WERI-Rb-1 (cell line): Measurements from ENCODE around the gene ANKRD44.

Experiments
- DNase-seq: peaks from one replicate; pipeline ENCODE4 v3.0.0-alpha.2; 2020
- H3K27ac ChIP-seq: fragments of 250-450 bp; sonication (Bioruptor Pico); 2 replicates; pipeline ENCODE4 v1.5.1; 2020; ENCODE audit warnings: mild to moderate bottlenecking, moderate library complexity
- H3K27me3 ChIP-seq: fragments of 250-450 bp; sonication (Bioruptor Pico); 2 replicates; pipeline ENCODE4 v1.5.1; 2021; ENCODE audit warnings: mild to moderate bottlenecking, low read depth, moderate library complexity; ENCODE audit not compliant: insufficient read depth, severe bottlenecking
- H3K36me3 ChIP-seq: fragments of 250-450 bp; sonication (Bioruptor Pico); 2 replicates; pipeline ENCODE4 v1.5.1; 2020; ENCODE audit warnings: mild to moderate bottlenecking, moderate library complexity
- H3K4me3 ChIP-seq: 2 replicates; pipeline ENCODE4 v1.5.1; 2011; ENCODE audit warnings: low read depth, mild to moderate bottlenecking, control low read depth, low read length
- H3K9me3 ChIP-seq: fragments of 250-450 bp; sonication (Bioruptor Pico); 2 replicates; pipeline ENCODE4 v1.5.1; 2021; ENCODE audit warnings: mild to moderate bottlenecking, moderate library complexity; ENCODE audit not compliant: severe bottlenecking
- CTCF ChIP-seq: IDR thresholded peaks from 2 replicates; pipeline ENCODE4 v1.5.1; 2011; ENCODE audit warnings: low read depth, mild to moderate bottlenecking, control low read depth, inconsistent platforms, low read length

ANKRD44 gene

GRCh38 chr2:196995757-196996314 is 314.7 kb downstream of the ANKRD44 start:
- no peak for TF ChIP-seq CTCF
- Histone ChIP-seq H3K9me3 (no peaks in the 10 kb centered on the region), H3K36me3 (no peaks in the 10 kb centered on the region), H3K27ac (no peak overlapping the region), H3K4me3 (no peak overlapping the region), H3K27me3 (no peaks in the 10 kb centered on the region)
- DNase-seq: no peak

- no peak overlapping the region for H3K4me3 ChIP-seq
- H3K36me3 ChIP-seq: no peaks in the 10 kb centered on the region
- no peak overlapping the region for H3K27ac ChIP-seq
- TF ChIP-seq CTCF: no peak
- H3K9me3 ChIP-seq: no peaks in the 10 kb centered on the region
- no peaks in the 10 kb centered on the region for H3K27me3 ChIP-seq
- DNase-seq: no peak
Observed at GRCh38 chr2:196994764-196995163, 315.8 kb downstream of the ANKRD44 start.

GRCh38 chr2:196993617-196994016 is 317.0 kb downstream of the ANKRD44 start:
- no peak for TF ChIP-seq CTCF
- Histone ChIP-seq H3K27ac (no peak overlapping the region), H3K9me3 (no peaks in the 10 kb centered on the region), H3K27me3 (no peaks in the 10 kb centered on the region), H3K4me3 (no peak overlapping the region), H3K36me3 (no peaks in the 10 kb centered on the region)
- no peak for DNase-seq

- H3K9me3 ChIP-seq: no peaks in the 10 kb centered on the region
- H3K27ac ChIP-seq: no peak overlapping the region
- no peak for TF ChIP-seq CTCF
- DNase-seq: no peak
- no peak overlapping the region for H3K4me3 ChIP-seq
- no peaks in the 10 kb centered on the region for H3K36me3 ChIP-seq
- no peaks in the 10 kb centered on the region for H3K27me3 ChIP-seq
Observed at GRCh38 chr2:196992466-196992865, 318.1 kb downstream of the ANKRD44 start.

GRCh38 chr2:196990788-196991461 is 319.7 kb downstream of the ANKRD44 start:
- Histone ChIP-seq H3K27ac (no peak overlapping the region), H3K27me3 (no peaks in the 10 kb centered on the region), H3K36me3 (no peaks in the 10 kb centered on the region), H3K9me3 (no peaks in the 10 kb centered on the region), H3K4me3 (no peak overlapping the region)
- no peak for DNase-seq
- no peak for TF ChIP-seq CTCF

GRCh38 chr2:196990092-196990491 is 320.5 kb downstream of the ANKRD44 start:
- no peak overlapping the region for H3K4me3 ChIP-seq
- H3K36me3 ChIP-seq: no peaks in the 10 kb centered on the region
- no peak overlapping the region for H3K27ac ChIP-seq
- no peak for TF ChIP-seq CTCF
- no peaks in the 10 kb centered on the region for H3K27me3 ChIP-seq
- no peaks in the 10 kb centered on the region for H3K9me3 ChIP-seq
- DNase-seq: no peak
